ENCODE results near the gene GRIK2. TPM values are rescaled to one million over a fixed set of nuclear protein-coding genes. Genes with fewer than 3 reads are reported as not detected.

The GRIK2 gene
- total and polyA plus RNA-seq, 2 donors (not counting 3 experiments of a cell fraction or from before 2014, with no cell fraction given) = not detected

DNA sequence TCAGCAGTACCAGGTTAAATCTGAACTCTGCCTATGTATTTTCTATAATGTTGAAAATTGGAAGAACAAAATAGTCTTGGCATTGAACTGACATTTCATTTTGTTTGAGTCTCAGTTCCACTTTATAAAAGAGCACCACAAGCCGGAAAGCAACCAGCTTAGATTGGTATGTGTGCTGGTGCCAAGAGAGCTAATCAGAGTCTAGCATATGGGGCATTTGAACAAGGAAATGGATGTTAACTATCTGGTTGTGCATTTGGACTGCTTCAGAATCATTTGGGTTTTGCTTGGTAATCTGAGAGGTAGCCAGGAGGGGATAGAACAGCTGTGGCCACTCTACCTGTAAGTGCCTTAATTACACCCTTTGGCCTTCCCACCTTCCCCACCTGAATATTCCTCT is 184.8 kb downstream of the GRIK2 start:
- H3K79me2 ChIP-seq (ENCODE audit: control insufficient read depth, insufficient read depth, low read length) = no peaks in the 10 kb centered on the region
- H3K36me3 ChIP-seq (ENCODE audit: control insufficient read depth in 2 of 2, extremely low read depth in 1 of 2, insufficient read depth in 2 of 2, low read length in 2 of 2) = no peaks in the 10 kb centered on the region
- CTCF ChIA-PET = no interaction called here
- no peak for DNase-seq (ENCODE audit: low read depth, low spot score)
- H3K9ac ChIP-seq (replicated peaks; ENCODE audit: extremely low read depth, insufficient read depth, low read length) = no peak overlapping the region
- no TSS peak for BruUV-seq (replicated peaks)
- dilution Hi-C loops (cut with MboI; ENCODE audit: extremely low pct_ligation_motif_present, low sequenced_read_pairs) (no loop called here), intact Hi-C loops (cut with micrococcal nuclease) (no loop called here)
- H3K4me3 ChIP-seq (replicated peaks in 1 of 3; ENCODE audit: insufficient read depth in 1 of 3, low read depth in 1 of 3, low read length in 3 of 3) = no peak overlapping the region
- TF ChIP-seq POLR2A (IDR thresholded peaks at IDR 0.05; ENCODE audit: low read depth, low read length) (no peak), JUN (IDR thresholded peaks at IDR 0.05; ENCODE audit: borderline replicate concordance, insufficient read depth, insufficient read length, low read depth) (no peak), EZH2 (IDR thresholded peaks at IDR 0.05; ENCODE audit: borderline replicate concordance, low read depth, low read length, severe bottlenecking) (no peak), MYC (IDR thresholded peaks at IDR 0.05; ENCODE audit: low read depth, low read length) (no peak), GATA2 (IDR thresholded peaks at IDR 0.05; ENCODE audit: insufficient read depth, insufficient read length, low read depth, low read length) (no peak), FOS (IDR thresholded peaks at IDR 0.05; ENCODE audit: borderline replicate concordance, insufficient read depth, low read length) (no peak), POLR2AphosphoS5 (IDR thresholded peaks at IDR 0.05; ENCODE audit: insufficient read depth, low read depth, low read length) (no peak)
- TF ChIP-seq, protein P1, sequence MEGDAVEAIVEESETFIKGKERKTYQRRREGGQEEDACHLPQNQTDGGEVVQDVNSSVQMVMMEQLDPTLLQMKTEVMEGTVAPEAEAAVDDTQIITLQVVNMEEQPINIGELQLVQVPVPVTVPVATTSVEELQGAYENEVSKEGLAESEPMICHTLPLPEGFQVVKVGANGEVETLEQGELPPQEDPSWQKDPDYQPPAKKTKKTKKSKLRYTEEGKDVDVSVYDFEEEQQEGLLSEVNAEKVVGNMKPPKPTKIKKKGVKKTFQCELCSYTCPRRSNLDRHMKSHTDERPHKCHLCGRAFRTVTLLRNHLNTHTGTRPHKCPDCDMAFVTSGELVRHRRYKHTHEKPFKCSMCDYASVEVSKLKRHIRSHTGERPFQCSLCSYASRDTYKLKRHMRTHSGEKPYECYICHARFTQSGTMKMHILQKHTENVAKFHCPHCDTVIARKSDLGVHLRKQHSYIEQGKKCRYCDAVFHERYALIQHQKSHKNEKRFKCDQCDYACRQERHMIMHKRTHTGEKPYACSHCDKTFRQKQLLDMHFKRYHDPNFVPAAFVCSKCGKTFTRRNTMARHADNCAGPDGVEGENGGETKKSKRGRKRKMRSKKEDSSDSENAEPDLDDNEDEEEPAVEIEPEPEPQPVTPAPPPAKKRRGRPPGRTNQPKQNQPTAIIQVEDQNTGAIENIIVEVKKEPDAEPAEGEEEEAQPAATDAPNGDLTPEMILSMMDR (IDR thresholded peaks at IDR 0.05; ENCODE audit: extremely low read depth in 1 of 2, insufficient read depth in 1 of 2, low read depth in 1 of 2, low read length in 2 of 2) = no peak
- TF ChIP-seq, protein P2, sequence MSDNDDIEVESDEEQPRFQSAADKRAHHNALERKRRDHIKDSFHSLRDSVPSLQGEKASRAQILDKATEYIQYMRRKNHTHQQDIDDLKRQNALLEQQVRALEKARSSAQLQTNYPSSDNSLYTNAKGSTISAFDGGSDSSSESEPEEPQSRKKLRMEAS (IDR thresholded peaks at IDR 0.05; ENCODE audit: insufficient read depth, insufficient read length) = no peak
- no peaks in the 10 kb centered on the region for H3K4me1 ChIP-seq (ENCODE audit: control insufficient read depth, extremely low read depth, insufficient read depth, low read length)
- H3K4me2 ChIP-seq (ENCODE audit: insufficient read depth, low read length) = no peak overlapping the region
- no peak for FAIRE-seq
- no peak overlapping the region for H3K27ac ChIP-seq (ENCODE audit: insufficient read depth, low read depth, low read length)
- no peaks in the 10 kb centered on the region for H3K9me1 ChIP-seq (replicated peaks; ENCODE audit: control insufficient read depth, extremely low read depth, insufficient read depth, low read length)
- no peaks in the 10 kb centered on the region for H3K9me3 ChIP-seq (replicated peaks; ENCODE audit: control insufficient read depth, insufficient read depth, low read length)
- no peaks in the 10 kb centered on the region for H4K20me1 ChIP-seq (replicated peaks; ENCODE audit: control insufficient read depth, extremely low read depth, insufficient read depth, low read length)
- H2AFZ ChIP-seq (ENCODE audit: low read depth, low read length) = no peak overlapping the region
- POLR2A ChIA-PET = no interaction called here
- no peaks in the 10 kb centered on the region for H3K27me3 ChIP-seq (ENCODE audit: control insufficient read depth in 2 of 2, insufficient read depth in 2 of 2, low read length in 2 of 2)

Measured in endothelial cell of umbilical vein (primary cell).